GM11168 (cell line): ENCODE results near the gene STOML3.

Experiments
- in situ Hi-C: fragments of 300-500 bp; cut with MboI; formaldehyde crosslinking; loops from one replicate; pipeline ENCODE4 v1.12.0; 2022; ENCODE audit warnings: low sequenced_read_pairs; ENCODE audit not compliant: unreplicated experiment

The STOML3 gene

GRCh38 chr13:38922170-38922569, 68.5 kb downstream of the STOML3 start:
- in situ Hi-C loops, result no loop called here

GRCh38 chr13:38921081-38921480, 69.5 kb downstream of the STOML3 start:
- in situ Hi-C loops, result no loop called here
